ENCODE measurements around the gene RAB44. TPM values are rescaled to one million over a fixed set of nuclear protein-coding genes. Genes with fewer than 3 reads are reported as not detected.
A peak's percentile ranks its signal among the peaks of the same experiment; 100 is the strongest.

RAB44 gene
- total and polyA plus RNA-seq, 2 of the 13 experiments (the other 11 are each of a cell fraction or from before 2014, with no cell fraction given) = not detected

DNA sequence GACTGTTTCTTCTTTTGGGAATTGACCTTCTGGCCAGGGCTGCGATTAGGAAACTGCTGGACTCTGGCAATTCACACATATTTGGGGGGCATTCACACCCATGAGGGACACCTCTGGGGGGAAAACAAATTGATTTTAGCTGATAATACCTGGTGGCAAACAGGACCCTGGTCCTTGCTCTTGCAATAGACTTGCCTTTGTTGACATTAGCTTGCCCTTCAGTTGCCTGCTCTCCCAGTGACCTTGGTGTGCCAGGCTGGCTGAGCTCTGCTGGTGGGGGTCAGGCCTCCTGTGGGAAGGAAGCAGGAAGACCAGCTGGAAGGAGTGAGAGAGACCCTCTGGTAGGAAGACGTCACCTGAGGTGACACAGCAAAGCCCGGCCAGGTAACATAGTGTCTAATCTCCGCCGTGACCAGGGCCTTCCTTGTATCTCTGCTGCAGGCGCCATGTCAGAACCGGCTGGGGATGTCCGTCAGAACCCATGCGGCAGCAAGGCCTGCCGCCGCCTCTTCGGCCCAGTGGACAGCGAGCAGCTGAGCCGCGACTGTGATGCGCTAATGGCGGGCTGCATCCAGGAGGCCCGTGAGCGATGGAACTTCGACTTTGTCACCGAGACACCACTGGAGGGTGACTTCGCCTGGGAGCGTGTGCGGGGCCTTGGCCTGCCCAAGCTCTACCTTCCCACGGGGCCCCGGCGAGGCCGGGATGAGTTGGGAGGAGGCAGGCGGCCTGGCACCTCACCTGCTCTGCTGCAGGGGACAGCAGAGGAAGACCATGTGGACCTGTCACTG is 13.8 kb upstream of the RAB44 start (continued):
- TF ChIP-seq, protein P1, sequence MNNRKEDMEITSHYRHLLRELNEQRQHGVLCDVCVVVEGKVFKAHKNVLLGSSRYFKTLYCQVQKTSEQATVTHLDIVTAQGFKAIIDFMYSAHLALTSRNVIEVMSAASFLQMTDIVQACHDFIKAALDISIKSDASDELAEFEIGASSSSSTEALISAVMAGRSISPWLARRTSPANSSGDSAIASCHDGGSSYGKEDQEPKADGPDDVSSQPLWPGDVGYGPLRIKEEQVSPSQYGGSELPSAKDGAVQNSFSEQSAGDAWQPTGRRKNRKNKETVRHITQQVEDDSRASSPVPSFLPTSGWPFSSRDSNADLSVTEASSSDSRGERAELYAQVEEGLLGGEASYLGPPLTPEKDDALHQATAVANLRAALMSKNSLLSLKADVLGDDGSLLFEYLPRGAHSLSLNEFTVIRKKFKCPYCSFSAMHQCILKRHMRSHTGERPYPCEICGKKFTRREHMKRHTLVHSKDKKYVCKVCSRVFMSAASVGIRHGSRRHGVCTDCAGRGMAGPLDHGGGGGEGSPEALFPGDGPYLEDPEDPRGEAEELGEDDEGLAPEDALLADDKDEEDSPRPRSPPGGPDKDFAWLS (CRISPR knock-in tag; IDR thresholded peaks at IDR 0.05; ENCODE audit: borderline replicate concordance) = no peak; the same call in 1 of the 2 replicates
- TF ChIP-seq NPAS2 (CRISPR knock-in tag; IDR thresholded peaks at IDR 0.05; ENCODE audit: borderline replicate concordance) (0 out of 2 replicates have a peak, but pooled peaks have one; percentile 25), JARID2 (CRISPR knock-in tag; IDR thresholded peaks at IDR 0.05; ENCODE audit: insufficient replicate concordance) (peak; percentile 66), GTF2F1 (IDR thresholded peaks at IDR 0.05; ENCODE audit: low read length) (no peak), MEIS2 (CRISPR knock-in tag; IDR thresholded peaks at IDR 0.05) (no peak), ZBTB7A (CRISPR knock-in tag; IDR thresholded peaks at IDR 0.05) (no peak), EEA1 (CRISPR knock-in tag; IDR thresholded peaks at IDR 0.05; ENCODE audit: borderline replicate concordance) (peak; percentile 67; the same call in 1 of the 2 replicates), ZNF629 (CRISPR knock-in tag; conservative IDR thresholded peaks at IDR 0.05) (no peak), CBX5 (CRISPR knock-in tag; IDR thresholded peaks at IDR 0.05; ENCODE audit: borderline replicate concordance) (no peak), MYNN (CRISPR knock-in tag; IDR thresholded peaks at IDR 0.05; ENCODE audit: low read depth) (0 out of 2 replicates have a peak, but pooled peaks have one; percentile 50), TCF7 (IDR thresholded peaks at IDR 0.05; ENCODE audit: low read depth) (peak; percentile 78), ZFP1 (CRISPR knock-in tag; IDR thresholded peaks at IDR 0.05) (peak; percentile 51; the same call in 1 of the 2 replicates), MATR3 (CRISPR knock-in tag; IDR thresholded peaks at IDR 0.05) (no peak), KAT8 (CRISPR knock-in tag; IDR thresholded peaks at IDR 0.05) (no peak; the same call in 1 of the 2 replicates), TBX3 (IDR thresholded peaks at IDR 0.05; ENCODE audit: borderline replicate concordance) (peak; percentile 100), NR2C2 (CRISPR knock-in tag; IDR thresholded peaks at IDR 0.05; ENCODE audit: borderline replicate concordance) (peak; percentile 81), RARG (CRISPR knock-in tag; IDR thresholded peaks at IDR 0.05; ENCODE audit: low read depth) (no peak), SRY (CRISPR knock-in tag; IDR thresholded peaks at IDR 0.05) (no peak), KAT7 (CRISPR knock-in tag; IDR thresholded peaks at IDR 0.05; ENCODE audit: borderline replicate concordance) (no peak; the same call in 1 of the 2 replicates), ZNF234 (CRISPR knock-in tag; conservative IDR thresholded peaks at IDR 0.05) (no peak)
- TF ChIP-seq, protein P2, sequence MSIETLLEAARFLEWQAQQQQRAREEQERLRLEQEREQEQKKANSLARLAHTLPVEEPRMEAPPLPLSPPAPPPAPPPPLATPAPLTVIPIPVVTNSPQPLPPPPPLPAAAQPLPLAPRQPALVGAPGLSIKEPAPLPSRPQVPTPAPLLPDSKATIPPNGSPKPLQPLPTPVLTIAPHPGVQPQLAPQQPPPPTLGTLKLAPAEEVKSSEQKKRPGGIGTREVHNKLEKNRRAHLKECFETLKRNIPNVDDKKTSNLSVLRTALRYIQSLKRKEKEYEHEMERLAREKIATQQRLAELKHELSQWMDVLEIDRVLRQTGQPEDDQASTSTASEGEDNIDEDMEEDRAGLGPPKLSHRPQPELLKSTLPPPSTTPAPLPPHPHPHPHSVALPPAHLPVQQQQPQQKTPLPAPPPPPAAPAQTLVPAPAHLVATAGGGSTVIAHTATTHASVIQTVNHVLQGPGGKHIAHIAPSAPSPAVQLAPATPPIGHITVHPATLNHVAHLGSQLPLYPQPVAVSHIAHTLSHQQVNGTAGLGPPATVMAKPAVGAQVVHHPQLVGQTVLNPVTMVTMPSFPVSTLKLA (IDR thresholded peaks at IDR 0.05) = no peak
- TF ChIP-seq, protein P3, sequence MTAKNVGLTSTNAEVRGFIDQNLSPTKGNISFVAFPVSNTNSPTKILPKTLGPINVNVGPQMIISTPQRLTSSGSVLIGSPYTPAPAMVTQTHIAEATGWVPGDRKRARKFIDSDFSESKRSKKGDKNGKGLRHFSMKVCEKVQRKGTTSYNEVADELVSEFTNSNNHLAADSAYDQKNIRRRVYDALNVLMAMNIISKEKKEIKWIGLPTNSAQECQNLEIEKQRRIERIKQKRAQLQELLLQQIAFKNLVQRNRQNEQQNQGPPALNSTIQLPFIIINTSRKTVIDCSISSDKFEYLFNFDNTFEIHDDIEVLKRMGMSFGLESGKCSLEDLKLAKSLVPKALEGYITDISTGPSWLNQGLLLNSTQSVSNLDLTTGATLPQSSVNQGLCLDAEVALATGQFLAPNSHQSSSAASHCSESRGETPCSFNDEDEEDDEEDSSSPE (CRISPR knock-in tag; IDR thresholded peaks at IDR 0.05) = no peak
- TF ChIP-seq, protein P4, sequence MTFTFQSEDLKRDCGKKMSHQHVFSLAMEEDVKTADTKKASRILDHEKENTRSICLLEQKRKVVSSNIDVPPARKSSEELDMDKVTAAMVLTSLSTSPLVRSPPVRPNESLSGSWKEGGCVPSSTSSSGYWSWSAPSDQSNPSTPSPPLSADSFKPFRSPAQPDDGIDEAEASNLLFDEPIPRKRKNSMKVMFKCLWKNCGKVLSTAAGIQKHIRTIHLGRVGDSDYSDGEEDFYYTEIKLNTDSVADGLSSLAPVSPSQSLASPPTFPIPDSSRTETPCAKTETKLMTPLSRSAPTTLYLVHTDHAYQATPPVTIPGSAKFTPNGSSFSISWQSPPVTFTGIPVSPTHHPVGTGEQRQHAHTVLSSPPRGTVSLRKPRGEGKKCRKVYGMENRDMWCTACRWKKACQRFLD (CRISPR knock-in tag; IDR thresholded peaks at IDR 0.05; ENCODE audit: borderline replicate concordance) = peak; percentile 85; the same call in 1 of the 2 replicates
